AG04449 (cell line): ENCODE data around the gene FUCA2.
"Not testable (repeated sequence)": the region's sequence is repeated elsewhere in the genome, so short reads cannot be mapped to it uniquely, and the experiment has no call there.

Experiments used
- CTCF ChIA-PET: fragments of 350-600 bp; formaldehyde crosslinking; extraction: SDS; loops from one replicate; lab custom pipeline; 2021; ENCODE audit warnings: antibody characterized with exemption; lab: Yijun Ruan, JAX
- POLR2A ChIA-PET: fragments of 400-600, 350-600 bp; formaldehyde crosslinking; extraction: SDS; loops from one replicate; lab custom pipeline; 2020; ENCODE audit warnings: antibody characterized with exemption, inconsistent platforms; lab: Yijun Ruan, JAX
- DNase-seq: peaks from one replicate; pipeline ENCODE4 v3.0.0-alpha.2; 2010; ENCODE audit warnings: low read depth, low spot score
- H3K4me3 ChIP-seq: 2 replicates; pipeline ENCODE4 v1.5.1; 2011; ENCODE audit warnings: low read depth, mild to moderate bottlenecking, control low read depth, low read length
- CTCF ChIP-seq: IDR thresholded peaks from one replicate; pipeline ENCODE4 v1.5.1; 2011; ENCODE audit warnings: mild to moderate bottlenecking, moderate library complexity, low read length, control low read depth, inconsistent platforms; ENCODE audit not compliant: insufficient read depth; ENCODE audit errors: missing control alignments

Gene FUCA2

GRCh38 chr6:143457563-143458359, 53.8 kb downstream of the FUCA2 start:
- no peak for TF ChIP-seq CTCF
- no peak overlapping the region for H3K4me3 ChIP-seq
- ChIA-PET POLR2A (no interaction called here), CTCF (interaction anchor here (1.1 to 2.4 kb wide), 2 partner anchors 56 to 765 kb away, joined by 3 to 5 read pairs; no protein-coding TSS in a partner anchor)
- no peak for DNase-seq

GRCh38 chr6:143451531-143451930, 60.0 kb downstream of the FUCA2 start:
- ChIA-PET POLR2A (no interaction called here), CTCF (no interaction called here)
- no peak for TF ChIP-seq CTCF
- DNase-seq, result no peak
- peak overlapping the region; percentile 99 for H3K4me3 ChIP-seq

GRCh38 chr6:143450453-143451371, 60.8 kb downstream of the FUCA2 start, which contains the start of the genes ADAT2 and PEX3:
TSS of gene ADAT2 (minus strand) at chr6:143450695. CDS start at chr6:143450658, 37 bp downstream.
TSS of gene PEX3 (plus strand) at chr6:143450805. CDS start at chr6:143451043, 238 bp downstream.
- peak; percentile 65 for DNase-seq
- ChIA-PET POLR2A (interaction anchor here (0.6 to 1.0 kb wide), 3 partner anchors 61 to 340 kb away, joined by 3 to 4 read pairs (median 3); partner anchors contain the start of gene FUCA2), CTCF (interaction anchor here (1.0 to 1.3 kb wide), 3 partner anchors 883 to 976 kb away, joined by 3 to 5 read pairs (median 4); no protein-coding TSS in a partner anchor)
- H3K4me3 ChIP-seq, result peak within 1 kb of the TSS; percentile 99
- no peak for TF ChIP-seq CTCF

GRCh38 chr6:143449714-143450452, 61.6 kb downstream of the FUCA2 start:
- ChIA-PET CTCF (interaction anchor here (1.0 to 1.3 kb wide), 3 partner anchors 882 to 975 kb away, joined by 3 to 5 read pairs (median 4); no protein-coding TSS in a partner anchor), POLR2A (interaction anchor here (0.6 to 1.0 kb wide), 3 partner anchors 61 to 339 kb away, joined by 3 to 4 read pairs (median 3); partner anchors contain the start of gene FUCA2)
- no peak for DNase-seq
- no peak for TF ChIP-seq CTCF
- H3K4me3 ChIP-seq, result peak overlapping the region; percentile 99

GRCh38 chr6:143449082-143449713, 62.3 kb downstream of the FUCA2 start:
- ChIA-PET POLR2A (no interaction called here), CTCF (interaction anchor here (1.2 to 1.6 kb wide), 2 partner anchors 22 to 884 kb away, joined by 3 to 4 read pairs; no protein-coding TSS in a partner anchor)
- no peak for DNase-seq
- peak overlapping the region; percentile 99 for H3K4me3 ChIP-seq
- no peak for TF ChIP-seq CTCF

GRCh38 chr6:143447865-143448264, 63.7 kb downstream of the FUCA2 start:
- H3K4me3 ChIP-seq, DNase-seq, POLR2A ChIA-PET: not testable (repeated sequence)
- CTCF ChIA-PET, result interaction anchor here (1.5 to 1.6 kb wide), 2 partner anchors 20 to 973 kb away, joined by 4 read pairs; no protein-coding TSS in a partner anchor
